ENCODE data around the gene OR52H1. TPM values are rescaled to one million over a fixed set of nuclear protein-coding genes. Genes with fewer than 3 reads are reported as not detected.
"Not testable (repeated sequence)": the region's sequence is repeated elsewhere in the genome, so short reads cannot be mapped to it uniquely, and the experiment has no call there.

The OR52H1 gene
- total RNA-seq, 4 donors from 2014 or later = 0.54 TPM; not detected in 3

DNA sequence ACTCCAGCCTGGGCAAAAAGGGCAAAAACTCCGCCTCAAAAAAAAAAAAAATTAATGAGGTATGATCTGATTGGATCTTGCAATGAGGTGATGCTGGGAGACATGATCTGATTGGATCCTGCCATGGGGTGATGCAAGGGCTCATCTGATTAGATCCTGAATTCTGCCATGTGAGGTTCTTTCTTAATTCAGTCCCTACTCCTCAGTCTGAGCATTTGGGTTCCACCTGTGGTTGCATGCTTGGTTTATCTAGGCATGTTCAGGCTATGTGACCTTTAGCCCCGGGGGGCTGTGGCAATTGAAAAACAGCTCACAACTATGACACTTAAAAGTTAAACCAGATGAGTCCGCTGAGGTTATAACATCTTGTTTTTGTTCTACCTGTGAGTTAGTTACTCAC is 43.3 kb upstream of the OR52H1 start:
- Histone ChIP-seq H3K9me3 (no peaks in the 10 kb centered on the region), H3K4me3 (no peak overlapping the region), H3K27ac (no peak overlapping the region), H3K4me1 (peaks cover 0 to 7% (median 0%) of the 10 kb centered on the region in 3 donors), H3K27me3 (no peaks in the 10 kb centered on the region), H3K36me3 (no peaks in the 10 kb centered on the region)
- 67 to 83% methylated on average over 2 of the region's 3 CpGs for WGBS, 2 donors (ENCODE audit: low coverage in 1 of 2)
- TF ChIP-seq EP300 (IDR thresholded peaks at IDR 0.05) (no peak), POLR2A (IDR thresholded peaks at IDR 0.05) (no peak), POLR2AphosphoS5 (IDR thresholded peaks at IDR 0.05) (no peak)
- TF ChIP-seq, protein P1, sequence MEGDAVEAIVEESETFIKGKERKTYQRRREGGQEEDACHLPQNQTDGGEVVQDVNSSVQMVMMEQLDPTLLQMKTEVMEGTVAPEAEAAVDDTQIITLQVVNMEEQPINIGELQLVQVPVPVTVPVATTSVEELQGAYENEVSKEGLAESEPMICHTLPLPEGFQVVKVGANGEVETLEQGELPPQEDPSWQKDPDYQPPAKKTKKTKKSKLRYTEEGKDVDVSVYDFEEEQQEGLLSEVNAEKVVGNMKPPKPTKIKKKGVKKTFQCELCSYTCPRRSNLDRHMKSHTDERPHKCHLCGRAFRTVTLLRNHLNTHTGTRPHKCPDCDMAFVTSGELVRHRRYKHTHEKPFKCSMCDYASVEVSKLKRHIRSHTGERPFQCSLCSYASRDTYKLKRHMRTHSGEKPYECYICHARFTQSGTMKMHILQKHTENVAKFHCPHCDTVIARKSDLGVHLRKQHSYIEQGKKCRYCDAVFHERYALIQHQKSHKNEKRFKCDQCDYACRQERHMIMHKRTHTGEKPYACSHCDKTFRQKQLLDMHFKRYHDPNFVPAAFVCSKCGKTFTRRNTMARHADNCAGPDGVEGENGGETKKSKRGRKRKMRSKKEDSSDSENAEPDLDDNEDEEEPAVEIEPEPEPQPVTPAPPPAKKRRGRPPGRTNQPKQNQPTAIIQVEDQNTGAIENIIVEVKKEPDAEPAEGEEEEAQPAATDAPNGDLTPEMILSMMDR (IDR thresholded peaks at IDR 0.05) = no peak
- no peak for ATAC-seq

DNA sequence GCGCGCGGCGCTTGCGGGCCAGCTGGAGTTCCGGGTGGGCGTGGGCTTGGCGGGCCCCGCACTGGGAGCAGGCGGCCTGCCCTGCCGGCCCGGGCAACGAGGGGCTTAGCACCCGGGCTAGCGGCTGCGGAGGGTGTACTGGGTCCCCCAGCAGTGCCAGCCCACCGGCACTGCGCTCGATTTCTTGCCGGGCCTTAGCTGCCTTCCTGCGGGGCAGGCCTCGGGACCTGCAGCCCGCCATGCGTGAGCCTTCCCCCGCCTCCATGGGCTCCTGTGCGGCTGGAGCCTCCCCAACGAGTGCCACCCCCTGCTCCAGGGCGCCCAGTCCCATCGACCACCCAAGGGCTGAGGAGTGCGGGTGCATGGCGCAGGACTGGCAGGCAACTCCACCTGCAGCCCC is 41.6 kb upstream of the OR52H1 start:
- not testable (repeated sequence) for H3K27ac ChIP-seq, H3K36me3 ChIP-seq, H3K9me3 ChIP-seq, ATAC-seq, H3K4me3 ChIP-seq, H3K4me1 ChIP-seq, H3K27me3 ChIP-seq
- no CpG with 5 or more reads among the region's 31 CpGs for WGBS, 2 donors (ENCODE audit: low coverage in 1 of 2)

DNA sequence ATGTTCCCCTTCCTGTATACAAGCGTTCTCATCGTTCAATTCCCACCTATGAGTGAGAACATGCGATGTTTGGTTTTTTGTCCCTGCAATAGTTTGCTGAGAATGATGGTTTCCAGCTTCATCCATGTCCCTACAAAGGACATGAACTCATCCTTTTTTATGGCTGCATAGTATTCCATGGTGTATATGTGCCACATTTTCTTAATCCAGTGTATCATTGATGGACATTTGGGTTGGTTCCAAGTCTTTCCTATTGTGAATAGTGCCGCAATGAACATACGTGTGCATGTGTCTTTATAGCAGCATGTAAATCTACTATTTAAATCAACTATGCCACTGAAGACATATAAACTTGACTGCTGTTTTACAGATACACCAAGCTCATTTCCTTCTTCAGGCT is 36.1 kb upstream of the OR52H1 start:
- H3K27ac ChIP-seq, H3K36me3 ChIP-seq, H3K4me1 ChIP-seq, H3K9me3 ChIP-seq, H3K27me3 ChIP-seq, ATAC-seq, H3K4me3 ChIP-seq: not testable (repeated sequence)
- 69 to 86% methylated on average over 5 of the region's 5 CpGs for WGBS, 2 donors (ENCODE audit: low coverage in 1 of 2)

DNA sequence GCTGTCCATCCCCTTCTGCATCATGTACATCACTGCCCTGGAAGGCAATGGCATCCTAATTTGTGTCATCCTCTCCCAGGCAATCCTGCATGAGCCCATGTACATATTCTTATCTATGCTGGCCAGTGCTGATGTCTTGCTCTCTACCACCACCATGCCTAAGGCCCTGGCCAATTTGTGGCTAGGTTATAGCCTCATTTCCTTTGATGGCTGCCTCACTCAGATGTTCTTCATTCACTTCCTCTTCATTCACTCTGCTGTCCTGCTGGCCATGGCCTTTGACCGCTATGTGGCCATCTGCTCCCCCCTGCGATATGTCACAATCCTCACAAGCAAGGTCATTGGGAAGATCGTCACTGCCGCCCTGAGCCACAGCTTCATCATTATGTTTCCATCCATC is 32.7 kb upstream of the OR52H1 start:
- Histone ChIP-seq H3K4me3 (no peak overlapping the region), H3K4me1 (no peaks in the 10 kb centered on the region), H3K9me3 (no peaks in the 10 kb centered on the region), H3K27me3 (no peaks in the 10 kb centered on the region), H3K27ac (no peak overlapping the region), H3K36me3 (no peaks in the 10 kb centered on the region)
- 71 to 75% methylated on average over 4 of the region's 4 CpGs for WGBS, 2 donors (ENCODE audit: low coverage in 1 of 2)
- TF ChIP-seq POLR2A (IDR thresholded peaks at IDR 0.05) = no peak
- no peak for ATAC-seq

DNA sequence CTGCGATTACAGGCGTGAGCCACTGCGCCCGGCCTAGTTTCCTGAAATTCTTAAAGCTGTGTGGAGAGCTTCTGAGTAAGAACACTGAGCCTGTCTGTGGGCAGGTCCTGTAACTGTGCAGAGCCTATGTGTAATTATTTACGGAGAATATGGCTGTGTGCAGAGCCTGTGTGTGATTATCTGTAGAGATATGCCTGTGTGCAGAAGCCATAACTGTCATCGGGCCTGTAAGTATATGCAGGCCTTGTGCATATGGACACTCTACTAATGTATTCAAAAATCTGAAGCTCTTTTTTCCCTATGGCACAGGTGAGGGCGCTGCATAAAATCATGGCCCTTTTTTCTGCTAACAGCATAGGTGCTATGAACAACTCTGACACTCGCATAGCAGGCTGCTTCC is 32.2 kb upstream of the OR52H1 start, which contains the start of gene OR52B6:
OR52B6 (plus strand) TSS at position 301 of the 400 bp plus-strand sequence; CDS start at position 301, 0 bp downstream.
- 87 to 100% methylated on average over 3 to 4 of the region's 8 CpGs for WGBS, 2 donors (ENCODE audit: low coverage in 1 of 2)
- Histone ChIP-seq H3K4me1 (no peaks in the 10 kb centered on the region), H3K36me3 (no peaks in the 10 kb centered on the region), H3K27ac (no peak within 1 kb of the TSS), H3K4me3 (no peak within 1 kb of the TSS), H3K9me3 (no peaks in the 10 kb centered on the region), H3K27me3 (no peaks in the 10 kb centered on the region)
- TF ChIP-seq, protein P1 (IDR thresholded peaks at IDR 0.05) = no peak
- TF ChIP-seq POLR2AphosphoS5 (IDR thresholded peaks at IDR 0.05) (no peak), EP300 (IDR thresholded peaks at IDR 0.05) (no peak), POLR2A (IDR thresholded peaks at IDR 0.05) (no peak)
- no peak for ATAC-seq

DNA sequence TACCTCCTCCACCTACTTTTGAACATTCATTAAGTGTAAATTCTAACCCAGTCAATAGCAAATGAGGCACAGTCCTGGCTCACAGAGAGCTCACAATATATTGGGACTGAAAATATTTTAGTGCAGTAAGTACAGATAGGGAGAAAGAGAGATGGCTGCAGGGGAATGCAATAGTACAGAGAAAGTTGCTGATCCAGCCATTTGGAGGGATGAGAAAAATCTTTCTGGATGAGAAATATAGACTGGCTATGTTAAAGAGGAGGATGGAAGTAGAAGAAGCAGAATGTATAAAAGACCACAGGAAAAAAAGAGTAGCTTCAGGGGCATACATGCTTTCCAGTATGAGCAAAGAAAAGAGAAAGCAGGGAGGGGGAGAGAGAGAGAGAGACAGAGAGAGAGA is 28.8 kb upstream of the OR52H1 start:
- no peaks in the 10 kb centered on the region for H3K9me3 ChIP-seq
- no peaks in the 10 kb centered on the region for H3K36me3 ChIP-seq
- no peaks in the 10 kb centered on the region for H3K27me3 ChIP-seq
- ATAC-seq = no peak
- no peak overlapping the region for H3K27ac ChIP-seq
- H3K4me3 ChIP-seq = no peak overlapping the region
- TF ChIP-seq, protein P1 (IDR thresholded peaks at IDR 0.05) = no peak
- TF ChIP-seq EP300 (IDR thresholded peaks at IDR 0.05) = no peak
- no peak for TF ChIP-seq POLR2A (IDR thresholded peaks at IDR 0.05)
- no peak for TF ChIP-seq POLR2AphosphoS5 (IDR thresholded peaks at IDR 0.05)
- no peaks in the 10 kb centered on the region for H3K4me1 ChIP-seq

DNA sequence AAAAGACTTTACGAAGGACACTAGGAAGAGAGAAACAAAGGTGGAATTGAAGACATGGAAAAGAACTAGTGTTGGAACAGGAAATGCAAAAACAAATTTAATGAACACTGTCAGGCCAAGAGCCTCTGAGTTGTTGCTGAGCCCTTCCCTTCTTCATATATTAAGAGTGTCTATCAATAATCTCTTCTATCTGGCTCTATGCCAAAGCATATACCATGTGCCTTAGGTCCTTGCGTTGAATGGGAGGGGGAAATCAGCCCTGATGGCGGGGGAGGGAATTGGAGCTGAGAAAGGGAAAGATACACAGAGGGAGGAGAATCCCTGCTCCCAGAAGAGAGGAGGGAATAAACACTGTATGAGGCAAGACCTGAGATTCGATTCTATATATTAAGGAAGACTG is 26.8 kb upstream of the OR52H1 start:
- 57 to 67% methylated on average over 2 to 3 of the region's 4 CpGs for WGBS, 2 donors (ENCODE audit: low coverage in 1 of 2)
- no peak overlapping the region for H3K4me3 ChIP-seq
- no peaks in the 10 kb centered on the region for H3K4me1 ChIP-seq
- TF ChIP-seq, protein P1 (IDR thresholded peaks at IDR 0.05) = no peak
- H3K27ac ChIP-seq = no peak overlapping the region
- H3K36me3 ChIP-seq = no peaks in the 10 kb centered on the region
- no peaks in the 10 kb centered on the region for H3K9me3 ChIP-seq
- H3K27me3 ChIP-seq = no peaks in the 10 kb centered on the region
- no peak for ATAC-seq
